ENCODE data around the gene ZNF618.

Gene ZNF618

DNA sequence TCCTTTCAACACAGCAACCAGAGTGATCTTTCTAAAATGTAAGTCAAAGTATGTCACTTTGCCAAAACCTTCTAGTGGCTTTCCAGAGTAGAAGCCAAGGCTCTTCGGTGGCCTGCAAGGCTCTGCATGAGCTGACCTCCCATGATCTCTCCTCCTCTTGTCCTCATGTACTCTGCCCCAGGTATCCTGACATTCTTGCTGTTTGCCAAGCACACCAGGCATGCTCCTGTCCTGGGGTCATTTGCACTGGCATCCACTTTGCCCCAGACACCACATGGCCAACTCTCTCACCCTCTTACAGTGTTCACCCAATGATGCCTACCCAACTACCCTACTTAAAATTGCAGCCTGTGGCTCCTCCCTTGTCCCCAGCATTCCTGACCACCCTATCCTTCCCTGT lies 86.3 kb downstream of the ZNF618 start:
- ChIA-PET POLR2A (no interaction called here), CTCF (interaction anchor here (0.7 to 5.1 kb wide), 19 partner anchors 10 to 160 kb away, joined by 3 to 45 read pairs (median 6); no protein-coding TSS in a partner anchor)
- DNase-seq (ENCODE audit: low read depth, low spot score) = no peak
- TF ChIP-seq CTCF (IDR thresholded peaks at IDR 0.05; ENCODE audit: insufficient read depth, low read length, missing control alignments) = no peak
- no peak overlapping the region for H3K4me3 ChIP-seq (ENCODE audit: low read depth, low read length)

DNA sequence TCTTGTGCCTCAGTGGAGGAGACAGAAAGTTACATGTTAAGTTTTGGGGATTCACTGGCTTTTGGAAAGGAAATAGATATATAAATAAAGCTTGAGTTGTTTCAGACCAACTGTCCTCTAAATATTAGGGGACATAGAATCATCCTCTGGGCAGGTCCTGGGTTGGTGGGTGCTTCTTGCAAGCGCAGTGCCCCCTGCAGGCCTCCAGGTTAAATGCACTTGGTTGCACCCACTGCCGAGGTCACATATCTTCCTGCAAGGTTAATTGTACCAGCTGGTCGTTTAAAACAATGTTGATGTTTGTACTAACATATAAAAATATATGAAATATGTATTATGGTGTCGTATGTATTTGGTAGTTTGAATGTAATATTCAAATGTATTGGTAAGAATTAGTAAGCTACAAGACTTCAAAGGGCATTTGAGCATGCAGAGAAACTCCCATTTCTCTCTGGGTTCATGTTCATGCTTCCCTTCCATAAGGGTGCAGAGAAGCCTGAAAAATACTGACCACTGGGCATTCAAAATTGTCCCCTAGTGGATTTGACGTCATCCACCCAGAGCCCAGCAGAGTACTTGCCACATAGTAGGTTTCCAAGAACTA lies 87.0 kb downstream of the ZNF618 start:
- H3K4me3 ChIP-seq (ENCODE audit: low read depth, low read length) = no peak overlapping the region
- ChIA-PET CTCF (interaction anchor here (0.7 to 5.1 kb wide), 30 partner anchors 8 to 160 kb away, joined by 3 to 45 read pairs (median 4); no protein-coding TSS in a partner anchor), POLR2A (no interaction called here)
- peak; percentile 66 for TF ChIP-seq CTCF (IDR thresholded peaks at IDR 0.05; ENCODE audit: insufficient read depth, low read length, missing control alignments)
- DNase-seq (ENCODE audit: low read depth, low spot score) = no peak

DNA sequence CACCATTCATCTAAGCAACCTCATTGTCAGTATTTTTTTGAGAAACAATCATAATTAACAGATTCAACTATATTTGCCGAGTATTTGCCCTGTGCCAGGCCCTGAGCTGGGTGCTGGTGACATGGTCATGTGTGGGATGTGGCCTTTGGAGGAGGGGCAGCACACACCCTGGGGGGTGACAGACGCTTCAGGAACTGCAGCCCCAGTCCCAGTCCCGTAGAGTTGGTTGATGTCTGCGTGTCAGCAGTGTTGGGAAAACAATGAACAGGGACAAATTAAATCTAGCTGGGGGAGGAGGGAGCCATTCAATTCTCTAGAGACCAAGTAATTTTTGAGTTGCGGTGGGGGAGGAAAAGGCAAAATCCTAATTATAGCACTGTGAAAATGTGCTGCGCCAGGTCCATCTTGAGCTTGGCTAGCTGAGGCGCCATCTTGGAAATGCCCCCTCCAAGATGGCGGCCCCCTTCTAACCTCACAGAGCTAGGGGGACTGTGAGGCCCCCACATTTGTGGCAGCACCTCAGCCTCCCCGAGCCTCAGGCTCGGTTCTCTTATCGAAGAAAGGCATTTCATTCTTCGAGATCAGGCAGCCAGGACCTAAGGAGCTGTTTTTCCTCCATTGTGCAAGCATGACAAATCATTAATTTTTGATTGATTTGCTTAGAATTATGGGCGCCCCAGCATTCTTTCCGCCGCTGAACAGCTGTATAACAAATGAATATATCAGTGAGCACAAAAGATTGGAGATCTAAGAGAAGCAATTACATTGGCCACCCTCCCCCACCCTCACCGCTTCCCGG lies 87.8 kb downstream of the ZNF618 start:
- CTCF ChIA-PET = interaction anchor here (0.8 to 5.1 kb wide), 25 partner anchors 9 to 161 kb away, joined by 3 to 45 read pairs (median 5); no protein-coding TSS in a partner anchor

GRCh38 chr9:113964495-113965170 lies 88.5 kb downstream of the ZNF618 start:
- no peak overlapping the region for H3K4me3 ChIP-seq (ENCODE audit: low read depth, low read length)
- no peak for DNase-seq (ENCODE audit: low read depth, low spot score)
- POLR2A ChIA-PET = no interaction called here
- no peak for TF ChIP-seq CTCF (IDR thresholded peaks at IDR 0.05; ENCODE audit: insufficient read depth, low read length, missing control alignments)
- CTCF ChIA-PET = interaction anchor here (1.4 to 5.1 kb wide), 7 partner anchors 9 to 156 kb away, joined by 3 to 45 read pairs (median 10); no protein-coding TSS in a partner anchor

More for the DNA sequence above, 87.8 kb downstream of the ZNF618 start:
- no peak for TF ChIP-seq CTCF (IDR thresholded peaks at IDR 0.05; ENCODE audit: insufficient read depth, low read length, missing control alignments)
- POLR2A ChIA-PET = no interaction called here
- no peak overlapping the region for H3K4me3 ChIP-seq (ENCODE audit: low read depth, low read length)
- DNase-seq (ENCODE audit: low read depth, low spot score) = no peak

DNA sequence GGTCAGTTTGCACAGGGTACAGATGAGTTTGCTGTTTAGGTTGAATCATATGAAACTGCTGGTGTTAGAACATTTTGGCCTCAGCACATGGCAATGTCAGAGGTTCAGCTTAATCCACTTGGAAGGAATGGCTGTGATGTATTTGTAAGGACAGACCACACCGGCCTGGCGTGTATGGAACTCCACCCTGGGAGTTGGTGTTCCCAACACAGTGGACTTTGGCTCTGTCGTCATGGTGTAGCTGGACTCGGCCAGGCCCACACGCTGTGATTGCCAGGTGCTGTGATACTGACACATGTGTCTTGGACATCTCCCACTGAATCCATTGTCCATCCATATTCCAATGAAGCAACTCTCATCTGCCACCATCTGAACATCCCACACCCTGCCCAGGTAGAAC lies 90.3 kb downstream of the ZNF618 start:
- POLR2A ChIA-PET = no interaction called here
- TF ChIP-seq CTCF (IDR thresholded peaks at IDR 0.05; ENCODE audit: insufficient read depth, low read length, missing control alignments) = no peak
- H3K4me3 ChIP-seq (ENCODE audit: low read depth, low read length) = no peak overlapping the region
- CTCF ChIA-PET = interaction anchor here (0.8 to 5.1 kb wide), 4 partner anchors 10 to 158 kb away, joined by 3 to 45 read pairs (median 4); no protein-coding TSS in a partner anchor
- DNase-seq (ENCODE audit: low read depth, low spot score) = no peak
